Neural cell (in vitro differentiated cells): ENCODE results near the gene VPS13C.

Source experiments
- CTCF ChIP-seq: fragments of 450-650 bp; IDR thresholded peaks from 2 replicates; pipeline ENCODE4 v1.5.1; 2014; ENCODE audit warnings: antibody characterized with exemption, mild to moderate bottlenecking, moderate library complexity; ENCODE audit not compliant: poor library complexity, severe bottlenecking
- EP300 ChIP-seq: fragments of 450-650 bp; conservative IDR thresholded peaks from 2 replicates; pipeline ENCODE4 v1.6.1; 2014; ENCODE audit warnings: antibody characterized with exemption, mild to moderate bottlenecking, moderate library complexity; ENCODE audit not compliant: poor library complexity, severe bottlenecking
- EZH2 ChIP-seq: fragments of 200-600, 300-800 bp; shearing (Covaris generic), sonication (generic); IDR thresholded peaks from 2 replicates; pipeline ENCODE4 v1.6.1; 2014; ENCODE audit warnings: antibody characterized with exemption, low read length, borderline replicate concordance, mild to moderate bottlenecking; ENCODE audit not compliant: insufficient read depth, poor library complexity, severe bottlenecking
- POLR2AphosphoS5 ChIP-seq: IDR thresholded peaks from 2 replicates; pipeline ENCODE4 v1.6.1; 2012
- RAD21 ChIP-seq: fragments of 450-650 bp; conservative IDR thresholded peaks from 2 replicates; pipeline ENCODE4 v1.6.1; 2014; ENCODE audit warnings: antibody characterized with exemption, mild to moderate bottlenecking, moderate library complexity
- REST ChIP-seq: IDR thresholded peaks from 2 replicates; pipeline ENCODE4 v1.6.1; 2012; ENCODE audit warnings: borderline replicate concordance
- TAF1 ChIP-seq: IDR thresholded peaks from 2 replicates; pipeline ENCODE4 v1.6.1; 2012; ENCODE audit warnings: low read depth

GRCh38 chr15:61906961-61907752 lies 153.1 kb downstream of the VPS13C start:
- TF ChIP-seq CTCF: no peak
- no peak for TF ChIP-seq POLR2AphosphoS5
- TF ChIP-seq EP300: no peak
- no peak for TF ChIP-seq RAD21
- TF ChIP-seq REST: no peak
- no peak for TF ChIP-seq TAF1
- TF ChIP-seq EZH2: no peak
